ENCODE results near the gene ABTB2. TPM values are rescaled to one million over a fixed set of nuclear protein-coding genes. Genes with fewer than 3 reads are reported as not detected.

Gene ABTB2
- polyA plus RNA-seq, 1 donor (not counting 4 experiments of a cell fraction or from before 2014, with no cell fraction given): 1.0 TPM

- Histone ChIP-seq H3K4me3 (ENCODE audit: control insufficient read depth in 2 of 3, extremely low read depth in 1 of 3, insufficient read depth in 2 of 3, low read depth in 1 of 3, low read length in 3 of 3) (no peak overlapping the region), H3K79me2 (ENCODE audit: control insufficient read depth, insufficient read depth, low read length) (no peaks in the 10 kb centered on the region), H3K27ac (ENCODE audit: control insufficient read depth, insufficient read depth, low read length) (no peak overlapping the region), H3K4me2 (ENCODE audit: control insufficient read depth, extremely low read depth, insufficient read depth, low read depth, low read length) (no peak overlapping the region), H3K9ac (ENCODE audit: control insufficient read depth, extremely low read depth, insufficient read depth, low read length) (no peak overlapping the region), H3K27me3 (ENCODE audit: control insufficient read depth, extremely low read depth, insufficient read depth, low read length) (no peaks in the 10 kb centered on the region), H3K36me3 (ENCODE audit: control insufficient read depth in 2 of 2, extremely low read depth in 1 of 2, insufficient read depth in 2 of 2, low read length in 2 of 2) (no peaks in the 10 kb centered on the region), H3K9me1 (ENCODE audit: control insufficient read depth, extremely low read depth, insufficient read depth, low read length) (no peaks in the 10 kb centered on the region), H3K4me1 (ENCODE audit: control insufficient read depth, extremely low read depth, insufficient read depth, low read length) (peaks cover 20% of the 10 kb centered on the region), H2AFZ (ENCODE audit: control insufficient read depth, low read length) (no peak overlapping the region), H4K20me1 (ENCODE audit: control insufficient read depth, extremely low read depth, insufficient read depth, low read length) (no peaks in the 10 kb centered on the region), H3K9me3 (ENCODE audit: control insufficient read depth, low read depth, low read length) (no peaks in the 10 kb centered on the region)
- FAIRE-seq (no peak), DNase-seq (ENCODE audit: low read depth, low spot score) (no peak)
- TF ChIP-seq CTCF (optimal IDR thresholded peaks at IDR 0.05 in 1 of 3, IDR thresholded peaks at IDR 0.05 in 1 of 3, conservative IDR thresholded peaks at IDR 0.05 in 1 of 3; ENCODE audit: extremely low read depth in 1 of 3, insufficient read depth in 2 of 3, low read length in 3 of 3): no peak
- TF ChIP-seq EZH2 (IDR thresholded peaks at IDR 0.05; ENCODE audit: low read length): no peak
- dilution Hi-C loops (cut with MboI; ENCODE audit: extremely low pct_ligation_motif_present, low sequenced_read_pairs): no loop called here
These were observed 52.0 kb downstream of the ABTB2 start for GRCh38 chr11:34305780-34306179.

- Histone ChIP-seq H3K27ac (ENCODE audit: control insufficient read depth, insufficient read depth, low read length) (no peak overlapping the region), H3K79me2 (ENCODE audit: control insufficient read depth, insufficient read depth, low read length) (no peaks in the 10 kb centered on the region), H3K4me1 (ENCODE audit: control insufficient read depth, extremely low read depth, insufficient read depth, low read length) (peaks cover 20% of the 10 kb centered on the region), H3K27me3 (ENCODE audit: control insufficient read depth, extremely low read depth, insufficient read depth, low read length) (no peaks in the 10 kb centered on the region), H3K9me3 (ENCODE audit: control insufficient read depth, low read depth, low read length) (no peaks in the 10 kb centered on the region), H3K4me2 (ENCODE audit: control insufficient read depth, extremely low read depth, insufficient read depth, low read depth, low read length) (no peak overlapping the region), H2AFZ (ENCODE audit: control insufficient read depth, low read length) (no peak overlapping the region), H3K36me3 (ENCODE audit: control insufficient read depth in 2 of 2, extremely low read depth in 1 of 2, insufficient read depth in 2 of 2, low read length in 2 of 2) (no peaks in the 10 kb centered on the region), H3K9me1 (ENCODE audit: control insufficient read depth, extremely low read depth, insufficient read depth, low read length) (no peaks in the 10 kb centered on the region), H3K4me3 (ENCODE audit: control insufficient read depth in 2 of 3, extremely low read depth in 1 of 3, insufficient read depth in 2 of 3, low read depth in 1 of 3, low read length in 3 of 3) (no peak overlapping the region), H4K20me1 (ENCODE audit: control insufficient read depth, extremely low read depth, insufficient read depth, low read length) (no peaks in the 10 kb centered on the region), H3K9ac (ENCODE audit: control insufficient read depth, extremely low read depth, insufficient read depth, low read length) (no peak overlapping the region)
- no peak for TF ChIP-seq CTCF (optimal IDR thresholded peaks at IDR 0.05 in 1 of 3, IDR thresholded peaks at IDR 0.05 in 1 of 3, conservative IDR thresholded peaks at IDR 0.05 in 1 of 3; ENCODE audit: extremely low read depth in 1 of 3, insufficient read depth in 2 of 3, low read length in 3 of 3)
- no peak for TF ChIP-seq EZH2 (IDR thresholded peaks at IDR 0.05; ENCODE audit: low read length)
- no peak for DNase-seq (ENCODE audit: low read depth, low spot score)
- no peak for FAIRE-seq
- dilution Hi-C loops (cut with MboI; ENCODE audit: extremely low pct_ligation_motif_present, low sequenced_read_pairs): no loop called here
These were observed 52.6 kb downstream of the ABTB2 start for GRCh38 chr11:34305193-34305592.

Measured in keratinocyte (primary cell).